GM12891 (cell line): ENCODE measurements around the gene RBMS3.

Source experiments
- PAX5 ChIP-seq: IDR thresholded peaks from 2 replicates; pipeline ENCODE4 v1.6.1; 2011; ENCODE audit warnings: low read length, moderate library complexity, mild to moderate bottlenecking; ENCODE audit not compliant: insufficient read depth, severe bottlenecking
- POLR2A ChIP-seq: IDR thresholded peaks from 2 replicates; pipeline ENCODE4 v1.6.1; 2011; ENCODE audit warnings: low read depth, low read length, control low read depth
- POLR2AphosphoS5 ChIP-seq: IDR thresholded peaks from 2 replicates; pipeline ENCODE4 v1.6.1; 2011; ENCODE audit warnings: low read depth, low read length, control low read depth
- POU2F2 ChIP-seq: IDR thresholded peaks from 2 replicates; pipeline ENCODE4 v1.6.1; 2011; ENCODE audit warnings: low read depth, mild to moderate bottlenecking, control low read depth, low read length, moderate library complexity
- SPI1 ChIP-seq: IDR thresholded peaks from 2 replicates; pipeline ENCODE4 v1.6.1; 2011; ENCODE audit warnings: low read depth, low read length, control low read depth
- TAF1 ChIP-seq: IDR thresholded peaks from 2 replicates; pipeline ENCODE4 v1.6.1; 2011; ENCODE audit warnings: low read depth, low read length, control low read depth

- TF ChIP-seq POLR2AphosphoS5 (no peak), POLR2A (no peak), PAX5 (no peak), SPI1 (no peak), TAF1 (no peak), POU2F2 (no peak)
These were observed 491.6 kb downstream of the RBMS3 start for GRCh38 chr3:29772436-29772835.
